Hepatocyte (in vitro differentiated cells): ENCODE data around the gene TNRC6A.

Experiments used
- CTCF ChIP-seq: fragments of 200-600 bp; sonication (generic); IDR thresholded peaks from 2 replicates; pipeline ENCODE4 v1.5.1; 2016; ENCODE audit warnings: antibody characterized with exemption, mild to moderate bottlenecking; ENCODE audit not compliant: poor library complexity
- EZH2 ChIP-seq: fragments of 200-600 bp; sonication (generic); IDR thresholded peaks from 2 replicates; pipeline ENCODE4 v1.6.1; 2016; ENCODE audit warnings: antibody characterized with exemption, mild to moderate bottlenecking, borderline replicate concordance
- EZH2phosphoT487 ChIP-seq: fragments of 200-600 bp; sonication (generic); IDR thresholded peaks from one replicate; pipeline ENCODE4 v1.6.1; 2018; ENCODE audit warnings: antibody characterized with exemption, mild to moderate bottlenecking, low read depth, moderate library complexity; ENCODE audit not compliant: unreplicated experiment, severe bottlenecking

- TF ChIP-seq CTCF (no peak), EZH2 (no peak), EZH2phosphoT487 (no peak)
Observed at GRCh38 chr16:24836836-24837235, 107.4 kb downstream of the TNRC6A start.
